ENCODE data around the gene SURF4.

GRCh38 chr9:133342570-133342969 is 33.3 kb downstream of the SURF4 start:
- TF ChIP-seq CTCF (conservative IDR thresholded peaks at IDR 0.05; ENCODE audit: low read depth, low read length): no peak; the same call in 1 of the 2 replicates
- no peak for TF ChIP-seq EZH2 (IDR thresholded peaks at IDR 0.05; ENCODE audit: borderline replicate concordance, low read depth, low read length, poor library complexity, severe bottlenecking)

All from A673 (cell line).